SW 1271 (cell line): ENCODE measurements around the gene PCDHB15.

ENCODE experiments used
- DNase-seq, 2 experiments: peaks; one replicate each; lab custom pipeline; 2025; lab: John Stamatoyannopoulos, UW

PCDHB15 gene

DNA sequence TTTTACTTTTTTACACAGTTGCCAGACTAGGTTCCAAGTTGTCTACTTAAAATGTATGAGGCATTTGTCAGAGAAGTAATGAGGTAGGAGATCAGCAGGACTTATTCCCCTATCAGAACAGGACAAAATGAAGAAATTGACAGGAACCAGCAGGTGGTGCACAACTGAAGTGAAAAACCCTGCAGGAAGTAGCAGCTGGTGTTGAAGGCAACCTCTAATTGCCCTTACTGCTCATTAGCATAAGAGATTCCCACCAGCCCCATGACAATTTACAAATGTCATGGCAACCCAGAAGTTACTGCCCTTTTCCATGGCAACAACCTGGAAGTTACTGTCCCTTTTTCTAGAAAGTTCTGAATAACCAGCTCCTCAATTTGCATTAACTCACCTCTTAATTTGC is 5.4 kb downstream of the PCDHB15 start:
- DNase-seq: no peak

GRCh38 chr5:141258464-141258863 is 13.3 kb downstream of the PCDHB15 start:
- no peak for DNase-seq

- DNase-seq: no peak
These were observed 13.8 kb downstream of the PCDHB15 start for GRCh38 chr5:141258948-141259347.

- DNase-seq: no peak
These were observed 15.5 kb downstream of the PCDHB15 start for GRCh38 chr5:141260458-141261237.

GRCh38 chr5:141261238-141261546 is 16.0 kb downstream of the PCDHB15 start:
- DNase-seq: no peak

GRCh38 chr5:141269195-141269594 is 24.0 kb downstream of the PCDHB15 start:
- DNase-seq: no peak

DNA sequence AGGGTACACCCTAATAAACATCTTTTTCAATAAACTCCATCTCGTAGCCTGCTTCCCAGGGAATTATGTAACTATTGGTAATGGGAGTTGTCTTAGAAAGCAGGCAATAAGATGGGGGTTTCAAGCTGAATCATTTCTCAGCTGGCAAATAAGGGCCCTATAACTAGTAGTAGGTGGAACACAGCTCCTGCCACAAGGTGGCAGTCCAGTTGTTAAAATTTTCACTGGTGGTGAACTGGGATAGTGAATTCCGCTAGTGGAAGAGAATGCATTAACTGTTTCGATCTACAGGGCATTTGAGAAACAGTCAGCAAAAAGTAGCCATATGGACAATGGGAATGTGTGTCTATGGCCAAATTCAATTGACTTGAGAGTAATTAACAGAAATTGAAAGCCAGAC is 27.7 kb downstream of the PCDHB15 start:
- no peak for DNase-seq

- DNase-seq: no peak
These were observed 53.2 kb downstream of the PCDHB15 start for GRCh38 chr5:141298376-141298775.
